ENCODE results near the gene RSPH3. TPM values are rescaled to one million over a fixed set of nuclear protein-coding genes. Genes with fewer than 3 reads are reported as not detected.

The RSPH3 gene
- total RNA-seq, 1 donor from 2014 or later, result 11.9 TPM

GRCh38 chr6:158963020-158963808 lies 36.8 kb downstream of the RSPH3 start:
- H3K4me1 ChIP-seq, result no peaks in the 10 kb centered on the region
- no peak for TF ChIP-seq CTCF (IDR thresholded peaks at IDR 0.05; ENCODE audit: borderline replicate concordance)
- no peaks in the 10 kb centered on the region for H3K27me3 ChIP-seq (ENCODE audit: low read depth)
- H3K4me3 ChIP-seq, result no peak overlapping the region
- H3K27ac ChIP-seq (replicated peaks), result no peak overlapping the region
- H3K36me3 ChIP-seq, result no peaks in the 10 kb centered on the region
- intact Hi-C loops (cut with micrococcal nuclease), result no loop called here
- H3K9me3 ChIP-seq (replicated peaks), result peaks cover 22% of the 10 kb centered on the region
- no peak for DNase-seq

- no peak for TF ChIP-seq CTCF (IDR thresholded peaks at IDR 0.05; ENCODE audit: borderline replicate concordance)
- peaks cover 14% of the 10 kb centered on the region for H3K9me3 ChIP-seq (replicated peaks)
- H3K27ac ChIP-seq (replicated peaks), result no peak overlapping the region
- H3K4me3 ChIP-seq, result no peak overlapping the region
- intact Hi-C loops (cut with micrococcal nuclease), result no loop called here
- no peaks in the 10 kb centered on the region for H3K36me3 ChIP-seq
- no peaks in the 10 kb centered on the region for H3K4me1 ChIP-seq
- no peak for DNase-seq
- H3K27me3 ChIP-seq (ENCODE audit: low read depth), result no peaks in the 10 kb centered on the region
These were observed 37.6 kb downstream of the RSPH3 start for GRCh38 chr6:158962371-158962770.

- intact Hi-C loops (cut with micrococcal nuclease), result no loop called here
These were observed 40.0 kb downstream of the RSPH3 start for GRCh38 chr6:158960026-158960425.

GRCh38 chr6:158959552-158959951 lies 40.5 kb downstream of the RSPH3 start:
- no peak for DNase-seq
- no peak overlapping the region for H3K27ac ChIP-seq (replicated peaks)
- no peaks in the 10 kb centered on the region for H3K9me3 ChIP-seq (replicated peaks)
- intact Hi-C loops (cut with micrococcal nuclease), result no loop called here
- H3K4me3 ChIP-seq, result no peak overlapping the region
- no peak for TF ChIP-seq CTCF (IDR thresholded peaks at IDR 0.05; ENCODE audit: borderline replicate concordance)
- no peaks in the 10 kb centered on the region for H3K27me3 ChIP-seq (ENCODE audit: low read depth)
- no peaks in the 10 kb centered on the region for H3K36me3 ChIP-seq
- H3K4me1 ChIP-seq, result no peaks in the 10 kb centered on the region

More at GRCh38 chr6:158960026-158960425, 40.0 kb downstream of the RSPH3 start:
- H3K27me3 ChIP-seq (ENCODE audit: low read depth), result no peaks in the 10 kb centered on the region
- TF ChIP-seq CTCF (IDR thresholded peaks at IDR 0.05; ENCODE audit: borderline replicate concordance), result no peak
- H3K27ac ChIP-seq (replicated peaks), result no peak overlapping the region
- DNase-seq, result no peak
- H3K4me1 ChIP-seq, result no peaks in the 10 kb centered on the region
- no peaks in the 10 kb centered on the region for H3K9me3 ChIP-seq (replicated peaks)
- H3K4me3 ChIP-seq, result no peak overlapping the region
- H3K36me3 ChIP-seq, result no peaks in the 10 kb centered on the region

GRCh38 chr6:158958504-158959386 lies 41.3 kb downstream of the RSPH3 start:
- Histone ChIP-seq H3K27me3 (ENCODE audit: low read depth) (no peaks in the 10 kb centered on the region), H3K4me1 (no peaks in the 10 kb centered on the region), H3K9me3 (replicated peaks) (no peaks in the 10 kb centered on the region), H3K4me3 (no peak overlapping the region), H3K27ac (replicated peaks) (no peak overlapping the region), H3K36me3 (no peaks in the 10 kb centered on the region)
- intact Hi-C loops (cut with micrococcal nuclease), result no loop called here
- peak; percentile 26 for TF ChIP-seq CTCF (IDR thresholded peaks at IDR 0.05; ENCODE audit: borderline replicate concordance)
- DNase-seq, result no peak

All from left ventricle myocardium inferior (tissue), 1 donor.